ENCODE measurements around the gene PPM1M.

Gene PPM1M

DNA sequence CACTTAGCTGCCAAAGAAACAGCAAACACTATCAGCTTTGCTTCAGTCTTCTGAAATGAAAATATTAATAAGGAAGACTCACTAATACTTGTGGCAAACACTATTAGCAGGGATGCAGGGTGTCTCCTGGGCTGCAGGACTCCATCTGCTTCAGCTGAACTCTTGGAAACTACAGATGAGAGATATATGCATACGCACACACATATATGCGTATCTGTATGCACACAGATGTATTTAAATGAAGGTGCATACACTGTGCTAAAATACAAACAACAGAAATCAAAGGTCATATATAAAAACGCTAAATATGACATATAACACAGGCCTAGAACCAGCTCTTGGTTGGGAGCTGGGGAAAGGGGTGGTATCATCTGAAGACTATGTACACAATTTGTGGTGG is 10.6 kb downstream of the PPM1M start:
- Histone ChIP-seq H3K9me2 (ENCODE audit: low read depth, low read length) (no peaks in the 10 kb centered on the region), H4K20me1 (ENCODE audit: insufficient read depth, low read length) (no peaks in the 10 kb centered on the region), H3K4me1 (ENCODE audit: insufficient read depth, low read length, severe bottlenecking) (peaks cover 20% of the 10 kb centered on the region), H3K9me3 (ENCODE audit: low read length) (no peaks in the 10 kb centered on the region), H3K4me3 (ENCODE audit: low read depth, low read length, poor library complexity, severe bottlenecking) (no peak overlapping the region), H2AFZ (ENCODE audit: low read length) (no peak overlapping the region), H3K9ac (ENCODE audit: low read length) (no peak overlapping the region), H3K36me3 (ENCODE audit: insufficient read depth, low read length) (peaks cover 93% of the 10 kb centered on the region), H3F3A (ENCODE audit: insufficient read depth, low read length) (no peaks in the 10 kb centered on the region), H3K27ac (ENCODE audit: low read depth, low read length, poor library complexity, severe bottlenecking) (no peak overlapping the region), H3K27me3 (ENCODE audit: insufficient read depth, low read length) (no peaks in the 10 kb centered on the region), H3K79me2 (ENCODE audit: insufficient read depth, low read length) (no peaks in the 10 kb centered on the region), H3K4me2 (ENCODE audit: low read length) (no peak overlapping the region)
- no peak for TF ChIP-seq CTCF (IDR thresholded peaks at IDR 0.05; ENCODE audit: low read length)
- TF ChIP-seq EZH2 (IDR thresholded peaks at IDR 0.05; ENCODE audit: borderline replicate concordance, low read length) = no peak

DNA sequence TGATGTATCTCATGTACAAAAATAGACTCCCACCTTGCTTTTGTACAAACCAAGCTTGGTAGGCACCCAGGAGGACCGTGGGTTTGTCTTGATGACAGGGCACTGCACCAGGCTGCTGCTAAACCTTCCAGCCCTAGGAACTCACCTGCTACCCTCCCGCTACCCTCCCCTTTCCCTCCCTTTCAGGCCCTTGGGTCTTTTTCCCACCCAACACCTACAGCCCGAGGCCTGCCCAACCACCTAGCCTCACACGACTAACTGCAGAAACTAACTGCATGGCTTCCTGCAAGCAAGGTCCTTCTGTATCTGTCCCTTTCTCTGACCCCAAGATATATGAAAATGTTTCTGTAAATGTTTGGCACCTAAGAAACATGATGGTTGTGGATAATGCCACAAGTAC is 11.1 kb downstream of the PPM1M start:
- TF ChIP-seq EZH2 (IDR thresholded peaks at IDR 0.05; ENCODE audit: borderline replicate concordance, low read length) (no peak), CTCF (IDR thresholded peaks at IDR 0.05; ENCODE audit: low read length) (no peak)
- H3K79me2 ChIP-seq (ENCODE audit: insufficient read depth, low read length) = no peaks in the 10 kb centered on the region
- H3K4me2 ChIP-seq (ENCODE audit: low read length) = no peak overlapping the region
- no peaks in the 10 kb centered on the region for H3F3A ChIP-seq (ENCODE audit: insufficient read depth, low read length)
- H3K9ac ChIP-seq (ENCODE audit: low read length) = no peak overlapping the region
- no peaks in the 10 kb centered on the region for H3K9me3 ChIP-seq (ENCODE audit: low read length)
- no peak overlapping the region for H3K4me3 ChIP-seq (ENCODE audit: low read depth, low read length, poor library complexity, severe bottlenecking)
- H3K27ac ChIP-seq (ENCODE audit: low read depth, low read length, poor library complexity, severe bottlenecking) = no peak overlapping the region
- no peak overlapping the region for H2AFZ ChIP-seq (ENCODE audit: low read length)
- peaks cover 93% of the 10 kb centered on the region for H3K36me3 ChIP-seq (ENCODE audit: insufficient read depth, low read length)
- H3K27me3 ChIP-seq (ENCODE audit: insufficient read depth, low read length) = no peaks in the 10 kb centered on the region
- H4K20me1 ChIP-seq (ENCODE audit: insufficient read depth, low read length) = no peaks in the 10 kb centered on the region
- H3K9me2 ChIP-seq (ENCODE audit: low read depth, low read length) = no peaks in the 10 kb centered on the region
- peaks cover 20% of the 10 kb centered on the region for H3K4me1 ChIP-seq (ENCODE audit: insufficient read depth, low read length, severe bottlenecking)

GRCh38 chr3:52257911-52258310 is 12.4 kb downstream of the PPM1M start:
- no peak overlapping the region for H2AFZ ChIP-seq (ENCODE audit: low read length)
- H3F3A ChIP-seq (ENCODE audit: insufficient read depth, low read length) = no peaks in the 10 kb centered on the region
- no peak overlapping the region for H3K9ac ChIP-seq (ENCODE audit: low read length)
- no peak overlapping the region for H3K4me3 ChIP-seq (ENCODE audit: low read depth, low read length, poor library complexity, severe bottlenecking)
- H3K36me3 ChIP-seq (ENCODE audit: insufficient read depth, low read length) = peaks cover 93% of the 10 kb centered on the region
- no peak overlapping the region for H3K4me2 ChIP-seq (ENCODE audit: low read length)
- TF ChIP-seq EZH2 (IDR thresholded peaks at IDR 0.05; ENCODE audit: borderline replicate concordance, low read length) = no peak
- TF ChIP-seq CTCF (IDR thresholded peaks at IDR 0.05; ENCODE audit: low read length) = no peak
- peaks cover 18% of the 10 kb centered on the region for H3K4me1 ChIP-seq (ENCODE audit: insufficient read depth, low read length, severe bottlenecking)
- no peaks in the 10 kb centered on the region for H3K9me3 ChIP-seq (ENCODE audit: low read length)
- H3K27me3 ChIP-seq (ENCODE audit: insufficient read depth, low read length) = no peaks in the 10 kb centered on the region
- no peak overlapping the region for H3K27ac ChIP-seq (ENCODE audit: low read depth, low read length, poor library complexity, severe bottlenecking)
- no peaks in the 10 kb centered on the region for H4K20me1 ChIP-seq (ENCODE audit: insufficient read depth, low read length)
- H3K9me2 ChIP-seq (ENCODE audit: low read depth, low read length) = no peaks in the 10 kb centered on the region
- H3K79me2 ChIP-seq (ENCODE audit: insufficient read depth, low read length) = no peaks in the 10 kb centered on the region

All from OCI-LY1 (cell line).